Right lung (tissue), 10 donors: Measurements from ENCODE around the gene CHRM1. TPM values are rescaled to one million over a fixed set of nuclear protein-coding genes. Genes with fewer than 3 reads are reported as not detected.
"Not testable (repeated sequence)": the region's sequence is repeated elsewhere in the genome, so short reads cannot be mapped to it uniquely, and the experiment has no call there.

ENCODE experiments used
- DNase-seq, 2 donors: peaks; one replicate each; pipeline ENCODE4 v3.0.0-alpha.2; 2013
- long read RNA-seq, 8 donors: transcript quantifications; one replicate each; lab custom pipeline, GENCODE V29; 2026
- polyA plus RNA-seq, 5 donors: library from polyadenylated mRNA; unstranded; fragments of 120-200 nt; gene quantifications; one replicate each; pipeline versions ENCODE4 v1.2.1 to v1.2.3, GENCODE V29; 2013; ENCODE audit warnings: inconsistent platforms in 1 of 5, low replicate concordance in 1 of 5; ENCODE audit not compliant: insufficient read length in 5 of 5, insufficient read depth in 1 of 5

CHRM1 gene
- 1 to 10 TPM in 1 of 5 donors, under 1 TPM in 4; 0.58 to 1.3 (median 0.76) TPM for polyA plus RNA-seq
- long read RNA-seq, donor 1 = 0 reads
- long read RNA-seq, donor 2 = 0 reads
- long read RNA-seq, donor 3 = 0 reads
- long read RNA-seq, donor 4 = 0 reads
- long read RNA-seq, donor 5 = 0 reads
- long read RNA-seq, donor 6 = 0 reads
- long read RNA-seq, donor 7 = 0 reads
- long read RNA-seq, donor 8 = 0 reads

- no peak for DNase-seq
Observed at GRCh38 chr11:62921201-62921572, at the start of gene CHRM1. TSS of gene CHRM1 (minus strand) at chr11:62921363. CDS start at chr11:62911100, 10,263 bp downstream.

GRCh38 chr11:62965574-62965973 lies 44.4 kb upstream of the CHRM1 start:
- no peak for DNase-seq

DNA sequence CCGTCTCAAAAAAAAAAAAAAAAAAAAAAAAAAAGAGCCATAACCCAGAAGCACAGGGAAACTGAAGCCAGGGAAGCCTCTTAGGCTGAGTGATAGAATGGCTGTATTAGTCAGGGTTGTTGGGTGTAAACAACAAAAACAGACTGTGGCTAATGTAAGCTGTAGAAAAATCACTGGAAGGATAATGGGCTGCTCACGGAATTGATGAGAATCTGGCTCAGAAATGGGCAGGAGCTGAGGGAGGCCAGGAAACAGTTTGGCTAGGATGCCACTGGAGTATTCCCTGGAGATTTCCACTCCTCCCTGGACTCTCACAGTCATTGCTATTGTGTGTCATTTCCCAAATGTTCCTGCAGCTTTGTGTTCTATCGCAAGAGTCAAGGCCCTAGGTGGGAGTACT lies 41.2 kb upstream of the CHRM1 start:
- no peak for DNase-seq

DNA sequence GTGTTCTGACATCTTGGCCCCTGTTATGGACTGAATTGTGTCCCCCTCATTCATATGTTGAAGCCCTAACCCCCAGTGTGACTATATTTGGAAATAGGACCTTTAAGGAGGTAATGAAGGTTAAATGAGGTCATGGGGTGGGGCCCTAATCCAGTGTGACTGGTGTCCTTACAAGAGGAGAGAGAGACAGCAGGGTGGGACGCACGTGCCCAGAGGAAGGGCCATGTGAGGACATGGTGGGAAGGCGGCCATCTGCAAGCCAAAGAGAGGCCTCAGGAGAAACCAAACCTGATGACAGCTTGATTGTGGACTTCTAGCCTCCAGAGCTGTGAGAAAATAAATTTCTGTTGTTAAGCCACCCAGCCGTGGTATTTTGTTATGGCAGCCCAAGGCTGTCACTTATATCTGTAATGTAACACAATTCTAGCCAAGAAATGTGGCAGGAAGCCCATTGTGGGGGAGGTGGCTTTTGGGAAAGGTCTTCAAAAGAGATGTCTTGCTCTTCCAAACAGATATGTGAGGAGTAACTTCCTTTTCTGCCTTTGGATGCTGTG lies 39.9 kb upstream of the CHRM1 start:
- DNase-seq = no peak

- no peak for DNase-seq
Observed at GRCh38 chr11:62959422-62959980, 38.3 kb upstream of the CHRM1 start.

GRCh38 chr11:62958547-62959421 lies 37.6 kb upstream of the CHRM1 start:
- peak; percentile 52 to 62 for DNase-seq

GRCh38 chr11:62957147-62957546 lies 36.0 kb upstream of the CHRM1 start:
- no peak for DNase-seq

GRCh38 chr11:62954478-62954877 lies 33.3 kb upstream of the CHRM1 start:
- DNase-seq = no peak

DNA sequence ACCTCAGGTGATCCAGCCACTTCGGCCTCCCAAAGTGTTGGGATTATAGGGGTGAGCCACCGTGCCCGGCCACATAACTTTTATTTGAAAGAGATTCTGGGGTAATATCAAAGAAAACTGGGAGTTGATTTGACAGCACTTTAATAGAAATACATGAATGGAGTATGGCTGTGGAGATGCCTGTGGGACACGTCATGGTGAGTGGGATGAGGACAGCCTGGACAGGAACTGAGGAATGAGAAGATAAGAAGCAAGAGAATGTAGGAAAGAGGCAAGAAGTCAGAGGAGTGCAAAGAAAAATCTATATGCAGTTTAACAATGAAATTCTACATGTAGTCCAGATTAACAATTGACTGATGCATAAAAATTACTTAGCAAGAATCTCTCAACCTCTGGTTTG lies 32.6 kb upstream of the CHRM1 start:
- no peak for DNase-seq

DNA sequence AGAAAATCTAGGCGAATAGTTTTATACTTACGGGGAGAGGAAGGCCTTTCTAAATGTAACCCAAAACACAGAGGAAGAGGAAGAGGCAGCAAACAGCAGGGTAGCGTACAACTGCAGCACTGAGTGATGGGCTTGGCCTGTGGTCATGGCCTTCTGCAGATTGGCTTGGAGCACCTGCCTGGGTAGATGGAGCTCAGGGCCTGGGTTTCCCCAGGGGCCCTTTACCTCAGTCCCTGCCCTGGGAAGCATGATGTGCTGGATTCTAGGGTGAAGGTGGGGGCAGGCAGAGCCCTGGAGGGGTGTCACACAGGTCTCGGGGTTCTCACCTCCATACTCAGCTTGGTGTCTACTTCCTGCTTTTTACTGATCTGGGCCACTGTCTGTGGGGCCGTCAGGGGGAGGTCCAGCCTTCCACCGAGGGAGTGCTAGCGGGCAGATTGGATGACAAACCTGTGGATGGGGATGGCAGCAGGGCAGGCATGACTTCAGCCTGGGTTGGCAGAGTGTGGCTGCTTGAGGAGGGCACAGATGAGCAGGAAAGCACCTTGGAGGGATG lies 27.7 kb upstream of the CHRM1 start:
- no peak for DNase-seq

- not testable (repeated sequence) for DNase-seq
Observed at GRCh38 chr11:62945538-62945937, 24.4 kb upstream of the CHRM1 start.

DNA sequence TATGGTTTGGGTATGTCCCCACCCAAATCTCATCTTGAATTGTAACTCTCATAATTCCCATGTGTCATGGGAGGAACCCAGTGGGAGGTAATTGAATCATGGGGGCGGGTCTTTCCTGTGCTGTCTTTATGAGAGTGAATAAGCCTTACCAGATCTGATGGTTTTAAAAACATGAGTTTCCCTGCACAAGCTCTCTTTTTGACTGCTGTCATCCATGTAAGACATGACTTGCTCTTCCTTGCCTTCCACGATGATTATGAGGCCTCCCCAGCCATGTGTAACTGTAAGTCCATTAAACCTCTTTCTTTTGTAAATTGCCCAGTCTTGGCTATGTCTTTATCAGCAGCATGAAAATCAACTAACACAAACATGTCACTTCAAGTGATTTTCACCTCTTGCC lies 16.4 kb upstream of the CHRM1 start:
- DNase-seq = not testable (repeated sequence)

DNA sequence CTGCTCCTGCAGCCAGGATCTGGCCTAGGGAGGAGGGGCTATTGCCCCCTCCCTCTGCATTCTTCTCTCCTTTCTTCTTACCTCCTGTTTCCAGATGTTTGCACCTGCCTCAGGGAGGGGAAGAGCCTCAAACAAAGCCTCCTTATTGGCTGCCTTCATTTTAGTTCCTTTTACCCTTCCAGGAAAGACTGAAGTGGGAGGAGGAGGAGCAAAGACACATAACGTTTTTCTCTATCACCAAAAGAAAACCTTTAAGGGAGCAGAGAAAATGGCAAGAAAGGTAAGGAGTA lies 13.3 kb upstream of the CHRM1 start:
- no peak for DNase-seq

GRCh38 chr11:62933750-62934495 lies 12.8 kb upstream of the CHRM1 start:
- no peak for DNase-seq

GRCh38 chr11:62933285-62933684 lies 12.1 kb upstream of the CHRM1 start:
- DNase-seq = no peak

DNA sequence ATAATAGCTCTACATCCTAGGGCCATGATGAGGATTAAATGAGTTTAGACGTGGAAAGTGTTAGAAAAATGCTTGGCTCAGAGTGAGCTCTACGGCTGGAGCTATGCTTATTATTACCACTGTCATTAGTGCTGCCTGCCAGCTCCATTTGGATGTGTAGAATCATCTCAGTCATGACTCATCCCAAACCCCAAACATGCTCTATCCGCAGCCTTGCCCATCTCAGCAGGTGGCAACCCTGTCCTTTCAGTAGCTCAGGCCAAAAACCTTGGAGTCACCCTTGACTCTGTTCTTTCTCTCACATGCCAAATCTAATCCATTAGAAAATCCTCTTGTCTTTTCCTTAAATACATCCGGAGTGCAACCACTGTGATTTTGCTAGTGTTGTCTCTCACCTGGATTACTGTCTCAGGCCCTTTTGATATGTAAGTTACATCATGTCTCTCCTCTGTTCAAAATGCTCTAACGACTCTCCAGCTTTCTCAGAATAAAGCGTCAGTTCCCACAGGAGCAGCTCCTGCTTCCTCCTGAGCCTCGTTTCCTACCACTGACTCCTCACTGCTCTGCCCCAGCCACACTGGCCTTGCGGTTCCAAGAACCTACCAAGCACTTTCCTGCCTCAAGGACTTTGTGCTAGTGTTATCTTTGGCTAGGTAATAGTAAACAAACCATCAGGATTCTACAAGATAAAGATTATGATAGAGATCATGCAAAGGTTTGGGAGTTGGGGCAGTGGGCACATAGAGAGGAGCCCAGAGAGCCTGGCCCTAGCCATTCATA lies 10.5 kb upstream of the CHRM1 start:
- no peak for DNase-seq

DNA sequence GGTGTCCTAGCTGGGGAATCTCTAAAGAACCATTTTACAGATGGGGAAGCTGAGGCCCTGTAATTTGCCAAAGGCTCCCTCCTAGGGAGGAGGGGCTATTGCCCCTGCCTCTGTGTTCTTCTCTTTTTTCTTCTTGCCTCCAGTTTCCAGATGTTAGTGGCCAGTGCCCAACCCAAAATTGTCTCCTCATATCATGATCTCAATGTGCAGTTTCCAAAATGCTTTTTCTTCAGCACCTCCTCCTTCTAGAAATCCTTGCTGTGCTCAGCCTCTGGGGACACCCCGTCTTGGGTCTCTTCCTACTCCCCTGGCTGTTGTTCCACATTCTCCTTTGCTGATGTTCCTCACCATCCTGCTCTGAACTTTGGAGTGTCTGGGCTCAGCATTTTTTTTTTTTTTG lies 9.5 kb upstream of the CHRM1 start:
- DNase-seq = no peak

DNA sequence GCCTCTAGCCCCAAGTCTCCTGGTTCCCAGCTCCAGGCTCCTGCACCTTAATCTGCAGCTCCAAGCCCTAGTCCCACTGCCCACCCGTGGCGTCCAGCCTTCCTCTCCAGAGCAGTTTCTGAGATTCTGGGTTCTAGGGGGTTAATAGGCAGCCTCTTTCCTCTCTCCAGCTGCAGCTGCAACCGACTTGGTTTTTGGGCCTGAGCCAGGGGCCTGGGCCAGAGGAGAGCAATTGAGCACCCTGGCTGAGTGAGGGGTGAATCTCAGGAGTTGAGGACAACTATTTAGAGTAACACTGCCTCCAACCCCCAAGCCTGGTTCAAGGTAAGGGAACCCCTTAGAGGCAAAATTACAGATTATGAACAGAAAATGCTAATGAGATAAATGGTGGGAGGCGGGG lies 9.0 kb upstream of the CHRM1 start:
- DNase-seq = peak in 1 of 2 donors; percentile 51

- no peak for DNase-seq
Observed at GRCh38 chr11:62928011-62928410, 6.8 kb upstream of the CHRM1 start.

- no peak for DNase-seq
Observed at GRCh38 chr11:62926680-62927455, 5.7 kb upstream of the CHRM1 start.
